GM19240 (cell line): ENCODE data around the gene PPP1R2.

Source experiments
- DNase-seq: peaks from one replicate; pipeline ENCODE4 v3.0.0; 2011; ENCODE audit warnings: low spot score; ENCODE audit not compliant: insufficient read length

The PPP1R2 gene

GRCh38 chr3:195566797-195567196 is 23.7 kb upstream of the PPP1R2 start:
- DNase-seq = no peak

- DNase-seq = no peak
Measured at GRCh38 chr3:195565716-195566115, 22.6 kb upstream of the PPP1R2 start.

GRCh38 chr3:195563317-195563716 is 20.2 kb upstream of the PPP1R2 start:
- no peak for DNase-seq

GRCh38 chr3:195559723-195560409 is 16.7 kb upstream of the PPP1R2 start:
- DNase-seq = no peak

- DNase-seq = no peak
Measured at GRCh38 chr3:195558602-195559001, 15.5 kb upstream of the PPP1R2 start.

GRCh38 chr3:195557322-195557721 is 14.2 kb upstream of the PPP1R2 start:
- DNase-seq = no peak

- DNase-seq = no peak
Measured at GRCh38 chr3:195556390-195556789, 13.3 kb upstream of the PPP1R2 start.

GRCh38 chr3:195555110-195555509 is 12.0 kb upstream of the PPP1R2 start:
- DNase-seq = no peak

GRCh38 chr3:195554458-195554857 is 11.3 kb upstream of the PPP1R2 start:
- DNase-seq = no peak

- no peak for DNase-seq
Measured at GRCh38 chr3:195553268-195553667, 10.1 kb upstream of the PPP1R2 start.

GRCh38 chr3:195551381-195551978 is 8.4 kb upstream of the PPP1R2 start:
- DNase-seq = no peak

GRCh38 chr3:195550723-195551122 is 7.6 kb upstream of the PPP1R2 start:
- DNase-seq = no peak

- DNase-seq = no peak
Measured at GRCh38 chr3:195549931-195550519, 6.9 kb upstream of the PPP1R2 start.

GRCh38 chr3:195548987-195549386 is 5.9 kb upstream of the PPP1R2 start:
- no peak for DNase-seq

- no peak for DNase-seq
Measured at GRCh38 chr3:195548501-195548900, 5.4 kb upstream of the PPP1R2 start.

GRCh38 chr3:195548006-195548405 is 4.9 kb upstream of the PPP1R2 start:
- no peak for DNase-seq

GRCh38 chr3:195546130-195546560 is 3.0 kb upstream of the PPP1R2 start:
- no peak for DNase-seq

GRCh38 chr3:195544634-195545033 is 1.5 kb upstream of the PPP1R2 start:
- DNase-seq = no peak

- no peak for DNase-seq
Measured at GRCh38 chr3:195544230-195544536, 1.1 kb upstream of the PPP1R2 start.

GRCh38 chr3:195543500-195544229 is 540 bp upstream of the PPP1R2 start:
- no peak for DNase-seq

- DNase-seq = no peak
Measured at GRCh38 chr3:195542316-195542697, 818 bp downstream of the PPP1R2 start.

- no peak for DNase-seq
Measured at GRCh38 chr3:195540511-195540910, 2.6 kb downstream of the PPP1R2 start.
